ENCODE data around the gene CHCHD6. TPM values are rescaled to one million over a fixed set of nuclear protein-coding genes. Genes with fewer than 3 reads are reported as not detected.

CHCHD6 gene
- total RNA-seq, 2 donors from 2014 or later, result 8.4 to 10.9 TPM

GRCh38 chr3:126818400-126819095, 114.5 kb downstream of the CHCHD6 start:
- Histone ChIP-seq H3K4me3 (no peak overlapping the region), H3K4me1 (peaks cover 0 to 18% of the 10 kb centered on the region in 2 donors), H3K27me3 (no peaks in the 10 kb centered on the region), H3K9me3 (no peaks in the 10 kb centered on the region), H3K36me3 (no peaks in the 10 kb centered on the region), H3K27ac (no peak overlapping the region)
- TF ChIP-seq, protein P1, sequence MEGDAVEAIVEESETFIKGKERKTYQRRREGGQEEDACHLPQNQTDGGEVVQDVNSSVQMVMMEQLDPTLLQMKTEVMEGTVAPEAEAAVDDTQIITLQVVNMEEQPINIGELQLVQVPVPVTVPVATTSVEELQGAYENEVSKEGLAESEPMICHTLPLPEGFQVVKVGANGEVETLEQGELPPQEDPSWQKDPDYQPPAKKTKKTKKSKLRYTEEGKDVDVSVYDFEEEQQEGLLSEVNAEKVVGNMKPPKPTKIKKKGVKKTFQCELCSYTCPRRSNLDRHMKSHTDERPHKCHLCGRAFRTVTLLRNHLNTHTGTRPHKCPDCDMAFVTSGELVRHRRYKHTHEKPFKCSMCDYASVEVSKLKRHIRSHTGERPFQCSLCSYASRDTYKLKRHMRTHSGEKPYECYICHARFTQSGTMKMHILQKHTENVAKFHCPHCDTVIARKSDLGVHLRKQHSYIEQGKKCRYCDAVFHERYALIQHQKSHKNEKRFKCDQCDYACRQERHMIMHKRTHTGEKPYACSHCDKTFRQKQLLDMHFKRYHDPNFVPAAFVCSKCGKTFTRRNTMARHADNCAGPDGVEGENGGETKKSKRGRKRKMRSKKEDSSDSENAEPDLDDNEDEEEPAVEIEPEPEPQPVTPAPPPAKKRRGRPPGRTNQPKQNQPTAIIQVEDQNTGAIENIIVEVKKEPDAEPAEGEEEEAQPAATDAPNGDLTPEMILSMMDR (IDR thresholded peaks at IDR 0.05), result no peak
- no peak for DNase-seq (ENCODE audit: low spot score)

DNA sequence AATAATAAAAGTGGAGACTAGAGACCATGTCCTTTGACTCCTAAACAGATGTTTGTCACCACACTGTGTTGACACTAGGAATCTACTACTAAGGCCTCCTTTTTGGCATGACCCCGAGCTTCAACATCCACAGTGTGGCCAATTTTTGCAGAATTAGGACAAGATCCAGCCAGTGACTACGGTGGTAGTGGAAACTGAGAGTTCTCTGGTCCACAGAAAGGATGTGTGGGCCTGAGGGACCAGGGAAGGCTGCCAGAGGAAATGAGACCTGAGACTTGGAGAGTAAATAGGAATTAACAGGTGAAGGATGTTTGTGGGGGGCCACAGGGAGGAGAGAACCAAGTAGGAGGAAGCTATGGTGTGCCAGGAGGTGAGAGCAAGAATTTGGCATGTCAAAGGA, 122.7 kb downstream of the CHCHD6 start:
- no peak for DNase-seq (ENCODE audit: low spot score)
- TF ChIP-seq, protein P1 (IDR thresholded peaks at IDR 0.05), result no peak
- Histone ChIP-seq H3K9me3 (no peaks in the 10 kb centered on the region), H3K27me3 (no peaks in the 10 kb centered on the region), H3K27ac (peak overlapping the region; percentile 50 to 69), H3K4me3 (no peak overlapping the region), H3K36me3 (no peaks in the 10 kb centered on the region), H3K4me1 (peaks cover 0 to 19% of the 10 kb centered on the region in 2 donors)

- peak overlapping the region; percentile 50 to 83 for H3K27ac ChIP-seq
- no peaks in the 10 kb centered on the region for H3K9me3 ChIP-seq
- DNase-seq (ENCODE audit: low spot score), result peak; percentile 85
These were observed 123.1 kb downstream of the CHCHD6 start for GRCh38 chr3:126827121-126827520.

DNA sequence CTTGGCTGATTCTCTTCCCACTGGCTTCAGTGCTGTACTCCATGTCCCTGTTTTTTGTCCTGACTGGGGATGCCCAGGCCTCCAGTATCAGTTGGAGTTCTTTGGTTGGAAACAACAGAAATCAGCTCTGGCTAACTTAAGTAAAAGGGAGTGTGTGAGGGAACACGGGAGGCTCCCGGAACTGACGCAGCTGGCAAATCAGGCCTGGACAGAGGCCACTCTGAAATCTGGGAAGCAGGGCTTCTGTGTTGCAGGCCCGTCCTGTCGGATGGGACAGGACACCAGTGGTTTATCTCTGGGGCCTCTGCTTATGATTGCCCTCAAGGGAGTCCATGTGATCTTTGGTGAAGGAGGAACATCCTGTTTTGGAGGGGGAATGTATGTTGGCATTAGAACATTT, 124.3 kb downstream of the CHCHD6 start:
- peaks cover 0 to 19% of the 10 kb centered on the region in 2 donors for H3K4me1 ChIP-seq
- no peaks in the 10 kb centered on the region for H3K9me3 ChIP-seq
- TF ChIP-seq, protein P1 (IDR thresholded peaks at IDR 0.05), result no peak
- no peaks in the 10 kb centered on the region for H3K27me3 ChIP-seq
- no peak overlapping the region for H3K4me3 ChIP-seq
- H3K27ac ChIP-seq, result peak overlapping the region; percentile 48 to 83
- no peaks in the 10 kb centered on the region for H3K36me3 ChIP-seq
- DNase-seq (ENCODE audit: low spot score), result peak; percentile 86

More at GRCh38 chr3:126827121-126827520, 123.1 kb downstream of the CHCHD6 start:
- Histone ChIP-seq H3K4me3 (no peak overlapping the region), H3K27me3 (no peaks in the 10 kb centered on the region), H3K36me3 (no peaks in the 10 kb centered on the region), H3K4me1 (peaks cover 0 to 19% of the 10 kb centered on the region in 2 donors)
- TF ChIP-seq, protein P1 (IDR thresholded peaks at IDR 0.05), result no peak

GRCh38 chr3:126832933-126833332, 128.9 kb downstream of the CHCHD6 start:
- Histone ChIP-seq H3K4me3 (no peak overlapping the region), H3K27me3 (no peaks in the 10 kb centered on the region), H3K36me3 (no peaks in the 10 kb centered on the region), H3K9me3 (no peaks in the 10 kb centered on the region), H3K4me1 (peaks cover 0 to 10% of the 10 kb centered on the region in 2 donors), H3K27ac (no peak overlapping the region)
- no peak for DNase-seq (ENCODE audit: low spot score)
- TF ChIP-seq, protein P1 (IDR thresholded peaks at IDR 0.05), result no peak

All from right atrium auricular region (tissue), 2 donors.